OCI-LY7 (cell line): ENCODE data around the gene SAFB2. TPM values are rescaled to one million over a fixed set of nuclear protein-coding genes. Genes with fewer than 3 reads are reported as not detected.

Experiments used
- BruUV-seq: library from RNA; stranded (reverse); fragments of 400-500 nt; replicated peaks from 2 replicates; lab custom pipeline; 2021; lab: Mats Ljungman, UMichigan
- CTCF ChIA-PET: fragments of 300-600 bp; sonication (Branson Sonifier 250); formaldehyde crosslinking; loops from one replicate; lab custom pipeline; 2022; ENCODE audit warnings: antibody characterized with exemption; ENCODE audit not compliant: unreplicated experiment; lab: Charles Lee
- POLR2A ChIA-PET: fragments of 300-600 bp; sonication (Branson Sonifier 250); formaldehyde crosslinking; loops from one replicate; lab custom pipeline; 2022; ENCODE audit warnings: antibody characterized with exemption; lab: Charles Lee
- DNase-seq: peaks from one replicate; pipeline ENCODE4 v3.0.0-alpha.2; 2015; ENCODE audit warnings: low spot score
- H2AFZ ChIP-seq: fragments of 200-600 bp; sonication (generic), shearing (Covaris generic); 2 replicates; pipeline ENCODE4 v1.6.1; 2014; ENCODE audit warnings: mild to moderate bottlenecking, antibody characterized with exemption, low read length, moderate library complexity
- H3K27ac ChIP-seq: fragments of 200-600 bp; sonication (generic); 2 replicates; pipeline ENCODE4 v1.5.1; 2014; ENCODE audit warnings: mixed run types, low read depth, mild to moderate bottlenecking, moderate library complexity, low read length, inconsistent platforms; ENCODE audit not compliant: poor library complexity, severe bottlenecking
- H3K36me3 ChIP-seq: fragments of 200-600 bp; sonication (generic); 2 replicates; pipeline ENCODE4 v1.6.1; 2014; ENCODE audit warnings: mild to moderate bottlenecking, antibody characterized with exemption, low read length, moderate library complexity, mixed read lengths; ENCODE audit not compliant: insufficient read depth
- H3K4me1 ChIP-seq: fragments of 200-600 bp; sonication (generic); 2 replicates; pipeline ENCODE4 v1.5.1; 2014; ENCODE audit warnings: mild to moderate bottlenecking, low read length; ENCODE audit not compliant: insufficient read depth, poor library complexity, severe bottlenecking
- H3K4me2 ChIP-seq: fragments of 200-600 bp; sonication (generic); 2 replicates; pipeline ENCODE4 v1.6.1; 2014; ENCODE audit warnings: mild to moderate bottlenecking, low read length
- H3K4me3 ChIP-seq: fragments of 200-600 bp; sonication (generic); 2 replicates; pipeline ENCODE4 v1.5.1; 2014; ENCODE audit warnings: mild to moderate bottlenecking, low read depth, low read length; ENCODE audit not compliant: poor library complexity, severe bottlenecking
- H3K79me2 ChIP-seq: fragments of 200-600 bp; sonication (generic); 2 replicates; pipeline ENCODE4 v1.6.1; 2016; ENCODE audit warnings: low read depth, mild to moderate bottlenecking, low read length, moderate library complexity, mixed read lengths; ENCODE audit not compliant: insufficient read depth
- H3K9me2 ChIP-seq: fragments of 200-600 bp; sonication (generic); 2 replicates; pipeline ENCODE4 v1.6.1; 2016; ENCODE audit warnings: mild to moderate bottlenecking, low read length, mixed read lengths; ENCODE audit not compliant: insufficient read depth
- H3K9me3 ChIP-seq: fragments of 200-600 bp; sonication (generic); 2 replicates; pipeline ENCODE4 v1.6.1; 2014; ENCODE audit warnings: mild to moderate bottlenecking, mixed run types, low read length, mixed read lengths
- H4K20me1 ChIP-seq: fragments of 200-600 bp; sonication (generic); 2 replicates; pipeline ENCODE4 v1.6.1; 2014; ENCODE audit warnings: mild to moderate bottlenecking, antibody characterized with exemption, low read length, moderate library complexity, mixed read lengths; ENCODE audit not compliant: insufficient read depth
- EZH2phosphoT487 ChIP-seq: fragments of 200-600 bp; sonication (generic); IDR thresholded peaks from 2 replicates; pipeline ENCODE4 v1.6.1; 2018; ENCODE audit warnings: low read depth, borderline replicate concordance, mild to moderate bottlenecking, mixed run types, antibody characterized with exemption, low read length, moderate library complexity, mixed read lengths
- intact Hi-C: fragments of 100-400 bp; cut with micrococcal nuclease; formaldehyde crosslinking; loops from one replicate; pipeline ENCODE4 v1.10.0; 2022; ENCODE audit not compliant: unreplicated experiment
- total RNA-seq, 2 experiments: library from RNA; depleted of rRNA in 1 of 2; stranded (reverse); fragments of >200 nt in 1 of 2; shearing (Covaris generic) in 1 of 2; gene quantifications; 2 replicates each; pipeline ENCODE4 v1.2.3, GENCODE V29; 2014 to 2022
- TF ChIP-seq, protein P1 (sequence below): fragments of 200-600 bp; sonication (generic); conservative IDR thresholded peaks from 2 replicates; pipeline ENCODE4 v1.5.1; 2014; ENCODE audit warnings: mild to moderate bottlenecking, antibody characterized with exemption, low read length, moderate library complexity, mixed read lengths

The SAFB2 gene
- total RNA-seq, 2 experiments from 2014 or later, result 52.8 to 111 TPM

DNA sequence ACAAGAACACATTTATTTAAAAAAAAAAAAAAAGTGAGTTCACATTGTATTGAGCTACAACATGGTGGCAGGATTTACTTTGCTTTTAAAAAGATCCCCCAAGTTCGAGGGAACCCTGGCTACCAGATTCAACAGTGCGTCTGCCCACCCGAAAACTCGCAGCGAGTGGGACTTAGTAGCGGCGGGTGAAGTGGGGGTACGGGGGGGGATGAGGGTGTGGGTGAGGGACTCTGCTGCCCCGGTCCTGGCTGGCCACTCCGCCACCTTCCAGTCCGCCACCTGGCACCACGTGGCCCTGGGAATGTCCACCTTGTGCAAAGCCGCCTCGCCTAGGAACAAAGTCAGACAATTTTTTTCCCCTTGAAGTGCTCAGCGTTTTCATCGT lies 35.5 kb downstream of the SAFB2 start:
- ChIA-PET POLR2A (no interaction called here), CTCF (no interaction called here)
- Histone ChIP-seq H3K79me2 (no peaks in the 10 kb centered on the region), H4K20me1 (no peaks in the 10 kb centered on the region), H3K4me1 (no peaks in the 10 kb centered on the region), H2AFZ (no peak overlapping the region), H3K9me3 (no peaks in the 10 kb centered on the region), H3K4me3 (no peak overlapping the region), H3K27ac (no peak overlapping the region), H3K36me3 (peaks cover 82% of the 10 kb centered on the region), H3K4me2 (no peak overlapping the region), H3K9me2 (no peaks in the 10 kb centered on the region)
- TF ChIP-seq EZH2phosphoT487, result no peak
- TF ChIP-seq, protein P1, sequence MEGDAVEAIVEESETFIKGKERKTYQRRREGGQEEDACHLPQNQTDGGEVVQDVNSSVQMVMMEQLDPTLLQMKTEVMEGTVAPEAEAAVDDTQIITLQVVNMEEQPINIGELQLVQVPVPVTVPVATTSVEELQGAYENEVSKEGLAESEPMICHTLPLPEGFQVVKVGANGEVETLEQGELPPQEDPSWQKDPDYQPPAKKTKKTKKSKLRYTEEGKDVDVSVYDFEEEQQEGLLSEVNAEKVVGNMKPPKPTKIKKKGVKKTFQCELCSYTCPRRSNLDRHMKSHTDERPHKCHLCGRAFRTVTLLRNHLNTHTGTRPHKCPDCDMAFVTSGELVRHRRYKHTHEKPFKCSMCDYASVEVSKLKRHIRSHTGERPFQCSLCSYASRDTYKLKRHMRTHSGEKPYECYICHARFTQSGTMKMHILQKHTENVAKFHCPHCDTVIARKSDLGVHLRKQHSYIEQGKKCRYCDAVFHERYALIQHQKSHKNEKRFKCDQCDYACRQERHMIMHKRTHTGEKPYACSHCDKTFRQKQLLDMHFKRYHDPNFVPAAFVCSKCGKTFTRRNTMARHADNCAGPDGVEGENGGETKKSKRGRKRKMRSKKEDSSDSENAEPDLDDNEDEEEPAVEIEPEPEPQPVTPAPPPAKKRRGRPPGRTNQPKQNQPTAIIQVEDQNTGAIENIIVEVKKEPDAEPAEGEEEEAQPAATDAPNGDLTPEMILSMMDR, result no peak
- intact Hi-C loops, result no loop called here
- DNase-seq, result no peak
- TSS peak; percentile 73 for BruUV-seq

DNA sequence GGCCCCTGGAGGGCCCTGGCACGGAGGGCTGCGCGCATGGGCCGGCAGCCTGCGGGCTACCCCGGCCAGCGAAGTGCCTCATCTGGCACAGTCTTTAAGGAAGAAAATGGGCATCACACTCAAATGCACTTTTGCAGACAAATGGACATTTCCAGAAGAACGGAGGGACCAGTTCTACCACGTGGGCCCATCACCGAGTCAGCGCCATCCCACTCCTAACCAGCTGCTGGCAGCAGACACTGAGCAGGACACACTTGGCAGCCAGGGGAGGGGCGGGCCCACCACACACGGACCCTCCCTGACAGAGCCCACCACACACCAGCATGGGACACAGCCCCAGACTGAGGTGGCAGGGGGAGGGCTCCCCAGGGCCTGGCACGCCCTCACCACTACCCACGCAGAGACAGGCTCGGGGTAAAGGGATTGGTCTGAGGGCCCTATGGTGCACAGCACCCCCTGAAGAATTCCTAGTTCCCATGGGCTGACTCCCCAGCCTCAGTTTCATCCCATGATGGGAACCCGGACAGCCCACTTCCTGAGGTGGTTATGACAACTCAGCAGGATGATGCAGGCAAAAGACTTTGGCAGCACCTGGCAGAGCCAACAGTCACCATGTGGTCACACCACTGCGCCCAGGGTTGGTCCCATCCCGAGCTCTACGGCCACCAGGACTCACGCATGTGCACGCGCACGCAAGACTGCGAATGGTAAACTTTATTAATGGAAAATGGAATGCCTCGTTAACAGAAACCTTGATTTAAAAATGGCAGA lies 36.1 kb downstream of the SAFB2 start:
- Histone ChIP-seq H3K79me2 (no peaks in the 10 kb centered on the region), H3K4me2 (no peak overlapping the region), H3K4me1 (no peaks in the 10 kb centered on the region), H3K4me3 (no peak overlapping the region), H3K9me3 (no peaks in the 10 kb centered on the region), H4K20me1 (no peaks in the 10 kb centered on the region), H2AFZ (no peak overlapping the region), H3K27ac (no peak overlapping the region), H3K36me3 (peaks cover 76% of the 10 kb centered on the region), H3K9me2 (no peaks in the 10 kb centered on the region)
- intact Hi-C loops, result no loop called here
- POLR2A ChIA-PET, result no interaction called here
- no peak for DNase-seq
- CTCF ChIA-PET, result no interaction called here
- BruUV-seq, result no TSS peak
- TF ChIP-seq, protein P1, result no peak
- TF ChIP-seq EZH2phosphoT487, result no peak
